Myocyte (in vitro differentiated cells): ENCODE results near the gene PHACTR3. TPM values are rescaled to one million over a fixed set of nuclear protein-coding genes. Genes with fewer than 3 reads are reported as not detected.

ENCODE experiments used
- DNase-seq: peaks from one replicate; pipeline ENCODE4 v3.0.0-alpha.2; 2012; ENCODE audit warnings: low read depth
- total RNA-seq: library from RNA; depleted of rRNA; stranded (reverse); fragments of >200 nt; gene quantifications from 2 replicates; pipeline ENCODE4 v1.2.3, GENCODE V29; 2014

Gene PHACTR3
- total RNA-seq, 1 donor from 2014 or later = not detected

GRCh38 chr20:59668926-59669850 is 64.8 kb downstream of the PHACTR3 start:
- DNase-seq = no peak

- DNase-seq = no peak
These were observed 66.6 kb downstream of the PHACTR3 start for GRCh38 chr20:59670786-59671492.

GRCh38 chr20:59671661-59672471 is 67.5 kb downstream of the PHACTR3 start:
- DNase-seq = no peak

GRCh38 chr20:59672576-59672975 is 68.2 kb downstream of the PHACTR3 start:
- no peak for DNase-seq

GRCh38 chr20:59673288-59673997 is 69.1 kb downstream of the PHACTR3 start:
- no peak for DNase-seq

- no peak for DNase-seq
These were observed 69.7 kb downstream of the PHACTR3 start for GRCh38 chr20:59673998-59674445.

GRCh38 chr20:59676126-59676850 is 71.9 kb downstream of the PHACTR3 start:
- no peak for DNase-seq

GRCh38 chr20:59676851-59677182 is 72.5 kb downstream of the PHACTR3 start:
- no peak for DNase-seq

- no peak for DNase-seq
These were observed 73.2 kb downstream of the PHACTR3 start for GRCh38 chr20:59677586-59677985.

GRCh38 chr20:59678288-59678687 is 73.9 kb downstream of the PHACTR3 start:
- DNase-seq = no peak

- DNase-seq = no peak
These were observed 74.6 kb downstream of the PHACTR3 start for GRCh38 chr20:59678951-59679350.

GRCh38 chr20:59680148-59680650 is 75.9 kb downstream of the PHACTR3 start:
- DNase-seq = no peak

- DNase-seq = no peak
These were observed 76.5 kb downstream of the PHACTR3 start for GRCh38 chr20:59680852-59681251.

GRCh38 chr20:59682603-59683002 is 78.3 kb downstream of the PHACTR3 start:
- DNase-seq = no peak

GRCh38 chr20:59683181-59683580 is 78.8 kb downstream of the PHACTR3 start:
- no peak for DNase-seq

- DNase-seq = no peak
These were observed 80.4 kb downstream of the PHACTR3 start for GRCh38 chr20:59684685-59685242.

- no peak for DNase-seq
These were observed 82.3 kb downstream of the PHACTR3 start for GRCh38 chr20:59686404-59687346.

- no peak for DNase-seq
These were observed 84.0 kb downstream of the PHACTR3 start for GRCh38 chr20:59688356-59688755.

GRCh38 chr20:59688999-59689398 is 84.7 kb downstream of the PHACTR3 start:
- no peak for DNase-seq
